WTC11 (cell line): ENCODE data around the gene CHKA. TPM values are rescaled to one million over a fixed set of nuclear protein-coding genes. Genes with fewer than 3 reads are reported as not detected.

ENCODE experiments used
- ARID4B ChIP-seq: sonication (generic); formaldehyde crosslinking; IDR thresholded peaks from 2 replicates; pipeline ENCODE4 v1.8.0; 2023; ENCODE audit warnings: missing genetic modification reagents, mild to moderate bottlenecking, borderline replicate concordance
- ATF1 ChIP-seq: sonication (generic); formaldehyde crosslinking; IDR thresholded peaks from 2 replicates; pipeline ENCODE4 v1.8.1; 2023; ENCODE audit warnings: mild to moderate bottlenecking, moderate library complexity, missing genetic modification reagents
- ESRRA ChIP-seq: sonication (generic); formaldehyde crosslinking; IDR thresholded peaks from 2 replicates; pipeline ENCODE4 v1.8.1; 2022; ENCODE audit warnings: mild to moderate bottlenecking, missing genetic modification reagents, borderline replicate concordance
- FOXP4 ChIP-seq: sonication (generic); formaldehyde crosslinking; IDR thresholded peaks from 2 replicates; pipeline ENCODE4 v1.8.0; 2022; ENCODE audit warnings: mild to moderate bottlenecking, missing genetic modification reagents
- HMGXB4 ChIP-seq: sonication (generic); formaldehyde crosslinking; IDR thresholded peaks from 2 replicates; pipeline ENCODE4 v1.8.1; 2023; ENCODE audit warnings: mild to moderate bottlenecking, moderate library complexity, missing genetic modification reagents
- JAZF1 ChIP-seq: fragments of 250-450 bp; sonication (Bioruptor Pico); IDR thresholded peaks from 2 replicates; pipeline ENCODE4 v1.9.0; 2021; ENCODE audit warnings: moderate library complexity, mild to moderate bottlenecking, inconsistent platforms
- PRDM15 ChIP-seq: sonication (generic); formaldehyde crosslinking; IDR thresholded peaks from 2 replicates; pipeline ENCODE4 v1.8.0; 2022; ENCODE audit warnings: missing genetic modification reagents
- SMAD3 ChIP-seq: sonication (generic); formaldehyde crosslinking; IDR thresholded peaks from 2 replicates; pipeline ENCODE4 v1.8.0; 2022; ENCODE audit warnings: missing genetic modification reagents, mild to moderate bottlenecking, borderline replicate concordance
- ZBTB43 ChIP-seq: sonication (generic); formaldehyde crosslinking; IDR thresholded peaks from 2 replicates; pipeline ENCODE4 v1.8.1; 2023; ENCODE audit warnings: mild to moderate bottlenecking, missing genetic modification reagents
- ZNF121 ChIP-seq: sonication (generic); formaldehyde crosslinking; IDR thresholded peaks from 2 replicates; pipeline ENCODE4 v1.8.0; 2023; ENCODE audit warnings: missing genetic modification reagents
- ZNF423 ChIP-seq: fragments of 250-450 bp; sonication (Bioruptor Pico); IDR thresholded peaks from 2 replicates; pipeline ENCODE4 v2.1.2; 2022; ENCODE audit warnings: mild to moderate bottlenecking, moderate library complexity
- ZNF512 ChIP-seq: sonication (generic); formaldehyde crosslinking; IDR thresholded peaks from 2 replicates; pipeline ENCODE4 v1.8.1; 2022; ENCODE audit warnings: missing genetic modification reagents, borderline replicate concordance
- total RNA-seq: library from RNA; stranded (reverse); gene quantifications from 3 replicates; pipeline ENCODE4 v1.2.3, GENCODE V29; 2021

Gene CHKA
- total RNA-seq, 1 experiment from 2014 or later, result 76.1 TPM

GRCh38 chr11:68165601-68166000 lies 44.4 kb upstream of the CHKA start (continued):
- TF ChIP-seq FOXP4 (CRISPR knock-in tag), result no peak
- TF ChIP-seq PRDM15 (CRISPR knock-in tag), result no peak
- no peak for TF ChIP-seq ESRRA (CRISPR knock-in tag)
- TF ChIP-seq ZNF512, result no peak
- TF ChIP-seq HMGXB4 (CRISPR knock-in tag), result no peak
- TF ChIP-seq ZNF121 (CRISPR knock-in tag), result no peak
- no peak for TF ChIP-seq ZNF423 (CRISPR knock-in tag)
- no peak for TF ChIP-seq ARID4B (CRISPR knock-in tag)
- no peak for TF ChIP-seq JAZF1 (CRISPR knock-in tag)
- TF ChIP-seq SMAD3 (CRISPR knock-in tag), result no peak
- no peak for TF ChIP-seq ATF1 (CRISPR knock-in tag)
- no peak for TF ChIP-seq ZBTB43
